Cortex of kidney (tissue), 1 donor: ENCODE measurements around the gene BPHL.
"Not testable (repeated sequence)": the region's sequence is repeated elsewhere in the genome, so short reads cannot be mapped to it uniquely, and the experiment has no call there.

Source experiments
- DNase-seq: peaks from one replicate; lab custom pipeline; 2025; lab: John Stamatoyannopoulos, UW

Gene BPHL

GRCh38 chr6:3122823-3123182, 4.3 kb downstream of the BPHL start:
- DNase-seq, result no peak

GRCh38 chr6:3124667-3125066, 6.2 kb downstream of the BPHL start:
- no peak for DNase-seq

GRCh38 chr6:3125815-3126214, 7.3 kb downstream of the BPHL start:
- no peak for DNase-seq

GRCh38 chr6:3128356-3129108, 10.0 kb downstream of the BPHL start:
- no peak for DNase-seq

- no peak for DNase-seq
Observed at GRCh38 chr6:3131695-3132094, 13.2 kb downstream of the BPHL start.

GRCh38 chr6:3133515-3133914, 15.0 kb downstream of the BPHL start:
- no peak for DNase-seq

- DNase-seq, result no peak
Observed at GRCh38 chr6:3135668-3136291, 17.3 kb downstream of the BPHL start.

GRCh38 chr6:3136292-3137011, 17.9 kb downstream of the BPHL start:
- no peak for DNase-seq

GRCh38 chr6:3137057-3137777, 18.7 kb downstream of the BPHL start:
- DNase-seq, result no peak

GRCh38 chr6:3137873-3138272, 19.4 kb downstream of the BPHL start:
- not testable (repeated sequence) for DNase-seq

- DNase-seq, result no peak
Observed at GRCh38 chr6:3138341-3138740, 19.8 kb downstream of the BPHL start.

GRCh38 chr6:3139090-3139903, 20.8 kb downstream of the BPHL start:
- DNase-seq, result no peak

GRCh38 chr6:3140201-3140600, 21.7 kb downstream of the BPHL start:
- DNase-seq, result no peak

GRCh38 chr6:3142536-3142935, 24.0 kb downstream of the BPHL start:
- no peak for DNase-seq

- no peak for DNase-seq
Observed at GRCh38 chr6:3143158-3143557, 24.6 kb downstream of the BPHL start.

- no peak for DNase-seq
Observed at GRCh38 chr6:3144571-3144970, 26.1 kb downstream of the BPHL start.

GRCh38 chr6:3147914-3148757, 29.6 kb downstream of the BPHL start:
- DNase-seq, result no peak

- no peak for DNase-seq
Observed at GRCh38 chr6:3151691-3152090, 33.2 kb downstream of the BPHL start.

GRCh38 chr6:3152689-3153088, 34.2 kb downstream of the BPHL start:
- DNase-seq, result no peak

GRCh38 chr6:3155416-3155815, 36.9 kb downstream of the BPHL start:
- DNase-seq, result not testable (repeated sequence)
